ENCODE measurements around the gene AHCYL2. TPM values are rescaled to one million over a fixed set of nuclear protein-coding genes. Genes with fewer than 3 reads are reported as not detected.
"Not testable (repeated sequence)": the region's sequence is repeated elsewhere in the genome, so short reads cannot be mapped to it uniquely, and the experiment has no call there.

The AHCYL2 gene
- total RNA-seq, 2 donors from 2014 or later, result 262 to 397 TPM

- H3K4me1 ChIP-seq, result no peaks in the 10 kb centered on the region
- TF ChIP-seq CTCF (IDR thresholded peaks at IDR 0.05), result no peak
- peak overlapping the region; percentile 80 for H3K27ac ChIP-seq
- H3K9ac ChIP-seq (ENCODE audit: low read depth in 2 of 2, low read length in 2 of 2), result peak overlapping the region; percentile 48 to 93
- H3K36me3 ChIP-seq, result no peaks in the 10 kb centered on the region
- intact Hi-C loops (cut with DNase I), result loop anchor here (5.0 to 10.0 kb wide), 2 partner anchors 104 to 456 kb away; no protein-coding TSS in a partner anchor
- DNase-seq, result no peak
- H3K27me3 ChIP-seq, result no peaks in the 10 kb centered on the region
- H3K9me3 ChIP-seq, result no peaks in the 10 kb centered on the region
- peak overlapping the region; percentile 18 for H3K4me3 ChIP-seq
These were observed 143.7 kb downstream of the AHCYL2 start for GRCh38 chr7:129368389-129368986.

GRCh38 chr7:129369447-129369846, 144.6 kb downstream of the AHCYL2 start:
- intact Hi-C loops (cut with DNase I), result loop anchor here (5.0 to 10.0 kb wide), 2 partner anchors 103 to 455 kb away; no protein-coding TSS in a partner anchor
- Histone ChIP-seq H3K9ac (ENCODE audit: low read depth in 2 of 2, low read length in 2 of 2) (peak overlapping the region in 1 of 2 donors; percentile 93), H3K27ac (peak overlapping the region; percentile 80), H3K4me3 (peak overlapping the region; percentile 23)
- H3K36me3 ChIP-seq, H3K27me3 ChIP-seq, H3K9me3 ChIP-seq, DNase-seq, H3K4me1 ChIP-seq: not testable (repeated sequence)

- no peak for DNase-seq
- Histone ChIP-seq H3K36me3 (no peaks in the 10 kb centered on the region), H3K27me3 (no peaks in the 10 kb centered on the region), H3K4me3 (peak overlapping the region; percentile 23), H3K4me1 (no peaks in the 10 kb centered on the region), H3K27ac (peak overlapping the region; percentile 51), H3K9me3 (no peaks in the 10 kb centered on the region), H3K9ac (ENCODE audit: low read depth in 2 of 2, low read length in 2 of 2) (peak overlapping the region in 1 of 2 donors; percentile 42)
- TF ChIP-seq CTCF (IDR thresholded peaks at IDR 0.05), result no peak
- intact Hi-C loops (cut with DNase I), result no loop called here
These were observed 146.0 kb downstream of the AHCYL2 start for GRCh38 chr7:129370812-129371211.

GRCh38 chr7:129371487-129371886, 146.7 kb downstream of the AHCYL2 start:
- Histone ChIP-seq H3K9ac (ENCODE audit: low read depth in 2 of 2, low read length in 2 of 2) (peak overlapping the region in 1 of 2 donors; percentile 42), H3K9me3 (no peaks in the 10 kb centered on the region), H3K36me3 (no peaks in the 10 kb centered on the region), H3K27me3 (no peaks in the 10 kb centered on the region), H3K27ac (peak overlapping the region; percentile 51), H3K4me1 (no peaks in the 10 kb centered on the region), H3K4me3 (no peak overlapping the region)
- TF ChIP-seq CTCF (IDR thresholded peaks at IDR 0.05), result no peak
- DNase-seq, result no peak
- intact Hi-C loops (cut with DNase I), result no loop called here

- Histone ChIP-seq H3K9me3 (no peaks in the 10 kb centered on the region), H3K36me3 (no peaks in the 10 kb centered on the region), H3K4me1 (no peaks in the 10 kb centered on the region), H3K27me3 (no peaks in the 10 kb centered on the region), H3K9ac (ENCODE audit: low read depth in 2 of 2, low read length in 2 of 2) (no peak overlapping the region), H3K27ac (no peak overlapping the region), H3K4me3 (no peak overlapping the region)
- no peak for DNase-seq
- TF ChIP-seq CTCF (IDR thresholded peaks at IDR 0.05), result no peak
- intact Hi-C loops (cut with DNase I), result no loop called here
These were observed 149.0 kb downstream of the AHCYL2 start for GRCh38 chr7:129373651-129374428.

Data from colonic mucosa (tissue), 4 donors.